K562 (cell line): ENCODE data around the gene ATPAF2. TPM values are rescaled to one million over a fixed set of nuclear protein-coding genes. Genes with fewer than 3 reads are reported as not detected.

Source experiments
- CHD7 ChIP-seq: fragments of 200-600 bp; sonication (generic); IDR thresholded peaks from one replicate; pipeline ENCODE4 v1.6.1; 2012; ENCODE audit warnings: mild to moderate bottlenecking, low read depth, low read length, inconsistent platforms
- COPS2 ChIP-seq: fragments of 450-650 bp; conservative IDR thresholded peaks from 2 replicates; pipeline ENCODE4 v1.6.1; 2016; ENCODE audit warnings: mild to moderate bottlenecking, moderate library complexity
- FOXK2 ChIP-seq, 2 experiments: fragments of 450-650 bp; IDR thresholded peaks in 1 of 2; conservative IDR thresholded peaks in 1 of 2; 2 replicates each; pipeline ENCODE4 v1.6.1; 2016; ENCODE audit warnings: low read depth in 2 of 2, mild to moderate bottlenecking in 1 of 2
- GABPB1 ChIP-seq: sonication (generic); formaldehyde crosslinking; IDR thresholded peaks from 2 replicates; pipeline ENCODE4 v1.8.0; 2022; ENCODE audit warnings: mild to moderate bottlenecking, missing genetic modification reagents
- HDAC2 ChIP-seq: fragments of 450-650 bp; IDR thresholded peaks from 2 replicates; pipeline ENCODE4 v1.6.1; 2016; ENCODE audit warnings: mild to moderate bottlenecking
- HMG20A ChIP-seq: fragments of 450-650 bp; formaldehyde crosslinking; conservative IDR thresholded peaks from 2 replicates; pipeline ENCODE4 v1.4.0; 2020; ENCODE audit warnings: mild to moderate bottlenecking, mixed read lengths
- MTF1 ChIP-seq: fragments of 250-450 bp; sonication (Bioruptor Pico); IDR thresholded peaks from 2 replicates; pipeline ENCODE4 v1.9.0; 2021; ENCODE audit warnings: moderate library complexity, mild to moderate bottlenecking, inconsistent platforms, borderline replicate concordance
- NCOA1 ChIP-seq: fragments of 450-650 bp; IDR thresholded peaks from 2 replicates; pipeline ENCODE4 v1.6.1; 2016; ENCODE audit warnings: low read depth
- SMAD2 ChIP-seq: fragments of 150-350 bp; IDR thresholded peaks from 2 replicates; pipeline ENCODE4 v1.6.1; 2014; ENCODE audit warnings: low read depth, mild to moderate bottlenecking, low read length
- STAT5A ChIP-seq: IDR thresholded peaks from 2 replicates; pipeline ENCODE4 v1.6.1; 2012; ENCODE audit warnings: low read length, inconsistent platforms, borderline replicate concordance
- ZBTB1 ChIP-seq: sonication (generic); formaldehyde crosslinking; IDR thresholded peaks from 2 replicates; pipeline ENCODE4 v1.8.1; 2023; ENCODE audit warnings: missing genetic modification reagents, low read depth, mild to moderate bottlenecking, borderline replicate concordance
- ZNF445 ChIP-seq: fragments of 250-450 bp; sonication (Bioruptor Pico); IDR thresholded peaks from 2 replicates; pipeline ENCODE4 v1.4.0; 2020; ENCODE audit warnings: low read depth, mild to moderate bottlenecking, moderate library complexity
- ZNF449 ChIP-seq: fragments of 250-450 bp; sonication (Bioruptor Pico); IDR thresholded peaks from 2 replicates; pipeline ENCODE4 v1.8.0; 2022; ENCODE audit warnings: moderate library complexity, mild to moderate bottlenecking, inconsistent platforms
- ZNF512 ChIP-seq: IDR thresholded peaks from 2 replicates; pipeline ENCODE4 v1.6.1; 2016; ENCODE audit warnings: missing genetic modification characterization, missing compliant biosample characterization
- polyA plus RNA-seq, 8 experiments: library from polyadenylated mRNA; depleted of rRNA in 4 of 8; stranded (reverse) in 5 of 8; unstranded in 3 of 8; fragments of >200 nt; fragmentation: Nextera tagmentation in 2 of 8; fragmentation: Illumina TruSeq in 1 of 8; extraction: Ambion mirVana in 2 of 8; extraction: Trizol in 1 of 8; gene quantifications; 2 replicates each; pipeline versions ENCODE4 v1.2.1 to v1.2.3, GENCODE V29; 2011 to 2014; ENCODE audit warnings: inconsistent platforms in 1 of 8, missing spikeins in 1 of 8
- total RNA-seq, 7 experiments: library from RNA; depleted of rRNA in 6 of 7; stranded (reverse); fragments of >200 nt in 6 of 7; fragmentation: Illumina TruSeq in 2 of 7; extraction: Trizol in 2 of 7; gene quantifications; 2 replicates each; pipeline versions ENCODE4 v1.2.1 to v1.2.3, GENCODE V29; 2011 to 2021; ENCODE audit warnings: low replicate concordance in 1 of 7

ATPAF2 gene
- total and polyA plus RNA-seq, 9 of the 15 experiments (the other 6 are each of a cell fraction or from before 2014, with no cell fraction given), result 2.1 to 19.2 (median 11.3) TPM

GRCh38 chr17:18017958-18018357 lies 21.0 kb downstream of the ATPAF2 start (continued):
- no peak for TF ChIP-seq ZBTB1
- TF ChIP-seq ZNF512 (tag), result no peak
- TF ChIP-seq GABPB1 (CRISPR knock-in tag), result no peak
- no peak for TF ChIP-seq HMG20A (CRISPR knock-in tag)
- TF ChIP-seq SMAD2, result no peak
- no peak for TF ChIP-seq COPS2
- TF ChIP-seq ZNF445, result no peak
- no peak for TF ChIP-seq CHD7
- TF ChIP-seq FOXK2 (conservative IDR thresholded peaks at IDR 0.05 in 1 of 2, IDR thresholded peaks at IDR 0.05 in 1 of 2; ENCODE audit: low read depth in 2 of 2), result 0 out of 4 replicates have a peak, but pooled peaks of 1 of the 2 experiments have one; percentile 28
- 0 out of 2 replicates have a peak, but pooled peaks have one; percentile 34 for TF ChIP-seq HDAC2
- no peak for TF ChIP-seq MTF1 (CRISPR knock-in tag)
- TF ChIP-seq NCOA1, result 0 out of 2 replicates have a peak, but pooled peaks have one; percentile 24
- TF ChIP-seq ZNF449 (CRISPR knock-in tag), result no peak
- TF ChIP-seq STAT5A, result 0 out of 2 replicates have a peak, but pooled peaks have one; percentile 18
